Measurements from ENCODE around the gene DVL2. TPM values are rescaled to one million over a fixed set of nuclear protein-coding genes. Genes with fewer than 3 reads are reported as not detected.

DVL2 gene
- total RNA-seq, 1 experiment from 2014 or later, result 36.9 TPM

- TF ChIP-seq CTCF (conservative IDR thresholded peaks at IDR 0.05; ENCODE audit: low read depth, low read length) (peak; percentile 60), EZH2 (IDR thresholded peaks at IDR 0.05; ENCODE audit: low read length, unreplicated experiment) (no peak)
- H3K9ac ChIP-seq (ENCODE audit: low read length), result peak overlapping the region; percentile 97
- ChIA-PET POLR2A (ENCODE audit: unreplicated experiment) (interaction anchor here (0.5 to 1.1 kb wide), 2 partner anchors 21 to 88 kb away, joined by 5 to 9 read pairs; no protein-coding TSS in a partner anchor), CTCF (interaction anchor here (0.7 to 1.0 kb wide), 2 partner anchors 41 to 183 kb away, joined by 3 to 4 read pairs; partner anchors contain the start of gene TMEM256)
- H3K27ac ChIP-seq (ENCODE audit: low read length), result peak overlapping the region; percentile 97
- H3K9me2 ChIP-seq (replicated peaks; ENCODE audit: low read length), result no peaks in the 10 kb centered on the region
- ATAC-seq (peak; percentile 33), DNase-seq (peak; percentile 43)
- peaks cover 38% of the 10 kb centered on the region for H3K79me2 ChIP-seq (ENCODE audit: low read length)
- peak overlapping the region; percentile 81 for H3K4me3 ChIP-seq (ENCODE audit: low read length)
- H3K27me3 ChIP-seq (ENCODE audit: low read length), result no peaks in the 10 kb centered on the region
- H3K4me2 ChIP-seq (ENCODE audit: low read length), result peak overlapping the region; percentile 86
- intact Hi-C loops (cut with micrococcal nuclease), result loop anchor here (2.0 kb wide), 1 partner anchor 14 kb away; the partner anchor contains the start of gene DVL2
- H3K36me3 ChIP-seq (ENCODE audit: low read depth, low read length), result peaks cover 26% of the 10 kb centered on the region
- H3F3A ChIP-seq (ENCODE audit: low read length, unreplicated experiment), result no peaks in the 10 kb centered on the region
- BruUV-seq (replicated peaks), result no TSS peak
- H3K9me3 ChIP-seq (ENCODE audit: low read length), result no peaks in the 10 kb centered on the region
- no peak overlapping the region for H2AFZ ChIP-seq (ENCODE audit: low read length)
- peaks cover 14% of the 10 kb centered on the region; the same call in 1 of the 2 replicates for H4K20me1 ChIP-seq (ENCODE audit: low read length)
- H3K4me1 ChIP-seq (ENCODE audit: insufficient read depth, low read length), result peaks cover 30% of the 10 kb centered on the region
Measured at GRCh38 chr17:7220593-7221277, 13.6 kb downstream of the DVL2 start.

GRCh38 chr17:7219812-7220592 lies 14.3 kb downstream of the DVL2 start, which contains the start of the genes ACADVL and DLG4:
Gene ACADVL, plus strand, starts transcription at chr17:7219938. Its CDS starts 47 bp downstream, at chr17:7219985.
Gene DLG4, minus strand, starts transcription at chr17:7219836.
- no peaks in the 10 kb centered on the region for H3K9me3 ChIP-seq (ENCODE audit: low read length)
- ATAC-seq (peak; percentile 66), DNase-seq (peak; percentile 85)
- peak within 1 kb of the TSS; percentile 86 for H3K4me2 ChIP-seq (ENCODE audit: low read length)
- peak within 1 kb of the TSS; percentile 97 for H3K9ac ChIP-seq (ENCODE audit: low read length)
- TSS peak; percentile 21 for BruUV-seq (replicated peaks)
- no peaks in the 10 kb centered on the region for H3K27me3 ChIP-seq (ENCODE audit: low read length)
- peaks cover 34% of the 10 kb centered on the region for H3K4me1 ChIP-seq (ENCODE audit: insufficient read depth, low read length)
- TF ChIP-seq EZH2phosphoT487 (IDR thresholded peaks at IDR 0.05; ENCODE audit: borderline replicate concordance, low read length) (no peak), EZH2 (IDR thresholded peaks at IDR 0.05; ENCODE audit: low read length, unreplicated experiment) (no peak), CTCF (conservative IDR thresholded peaks at IDR 0.05; ENCODE audit: low read depth, low read length) (no peak)
- peak within 1 kb of the TSS; percentile 81 for H3K4me3 ChIP-seq (ENCODE audit: low read length)
- intact Hi-C loops (cut with micrococcal nuclease), result loop anchor here (2.0 kb wide), 1 partner anchor 15 kb away; the partner anchor contains the start of gene DVL2
- H3K79me2 ChIP-seq (ENCODE audit: low read length), result peaks cover 38% of the 10 kb centered on the region
- H3F3A ChIP-seq (ENCODE audit: low read length, unreplicated experiment), result no peaks in the 10 kb centered on the region
- peak within 1 kb of the TSS; percentile 97 for H3K27ac ChIP-seq (ENCODE audit: low read length)
- H3K9me2 ChIP-seq (replicated peaks; ENCODE audit: low read length), result no peaks in the 10 kb centered on the region
- POLR2A ChIA-PET (ENCODE audit: unreplicated experiment), result interaction anchor here (0.5 to 1.1 kb wide), 2 partner anchors 21 to 89 kb away, joined by 5 to 9 read pairs; no protein-coding TSS in a partner anchor
- CTCF ChIA-PET, result interaction anchor here (0.7 to 1.0 kb wide), 2 partner anchors 41 to 184 kb away, joined by 3 to 4 read pairs; partner anchors contain the start of gene TMEM256
- H3K36me3 ChIP-seq (ENCODE audit: low read depth, low read length), result peaks cover 26% of the 10 kb centered on the region
- peaks cover 14% of the 10 kb centered on the region; the same call in 1 of the 2 replicates for H4K20me1 ChIP-seq (ENCODE audit: low read length)
- H2AFZ ChIP-seq (ENCODE audit: low read length), result peak within 1 kb of the TSS; percentile 50

Measured in PC-3 (cell line).